ENCODE data around the gene PCDHA6.
"Not testable (repeated sequence)": the region's sequence is repeated elsewhere in the genome, so short reads cannot be mapped to it uniquely, and the experiment has no call there.

DNA sequence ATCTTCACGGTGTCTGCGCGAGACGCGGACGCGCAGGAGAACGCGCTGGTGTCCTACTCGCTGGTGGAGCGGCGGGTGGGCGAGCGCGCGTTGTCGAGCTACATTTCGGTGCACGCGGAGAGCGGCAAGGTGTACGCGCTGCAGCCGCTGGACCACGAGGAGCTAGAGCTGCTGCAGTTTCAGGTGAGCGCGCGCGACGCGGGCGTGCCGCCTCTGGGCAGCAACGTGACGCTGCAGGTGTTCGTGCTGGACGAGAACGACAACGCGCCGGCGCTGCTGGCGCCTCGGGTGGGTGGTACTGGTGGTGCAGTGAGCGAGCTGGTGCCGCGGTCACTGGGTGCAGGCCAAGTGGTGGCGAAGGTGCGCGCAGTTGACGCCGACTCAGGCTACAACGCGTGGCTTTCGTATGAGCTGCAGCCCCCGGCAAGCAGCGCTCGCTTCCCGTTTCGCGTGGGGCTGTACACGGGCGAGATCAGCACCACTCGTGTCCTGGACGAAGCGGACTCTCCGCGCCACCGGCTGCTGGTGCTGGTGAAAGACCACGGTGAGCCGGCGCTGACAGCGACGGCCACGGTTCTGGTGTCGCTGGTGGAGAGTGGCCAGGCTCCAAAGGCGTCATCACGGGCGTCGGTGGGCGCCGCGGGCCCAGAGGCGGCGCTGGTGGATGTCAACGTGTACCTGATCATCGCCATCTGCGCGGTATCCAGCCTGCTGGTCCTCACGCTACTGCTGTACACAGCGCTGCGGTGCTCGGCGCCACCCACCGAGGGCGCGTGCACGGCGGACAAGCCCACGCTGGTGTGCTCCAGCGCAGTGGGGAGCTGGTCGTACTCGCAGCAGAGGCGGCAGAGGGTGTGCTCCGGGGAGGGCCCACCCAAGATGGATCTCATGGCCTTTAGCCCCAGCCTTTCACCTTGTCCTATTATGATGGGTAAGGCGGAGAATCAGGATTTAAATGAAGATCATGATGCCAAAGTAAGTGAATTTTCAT lies 2.0 kb downstream of the PCDHA6 start:
- TF ChIP-seq, protein P1, sequence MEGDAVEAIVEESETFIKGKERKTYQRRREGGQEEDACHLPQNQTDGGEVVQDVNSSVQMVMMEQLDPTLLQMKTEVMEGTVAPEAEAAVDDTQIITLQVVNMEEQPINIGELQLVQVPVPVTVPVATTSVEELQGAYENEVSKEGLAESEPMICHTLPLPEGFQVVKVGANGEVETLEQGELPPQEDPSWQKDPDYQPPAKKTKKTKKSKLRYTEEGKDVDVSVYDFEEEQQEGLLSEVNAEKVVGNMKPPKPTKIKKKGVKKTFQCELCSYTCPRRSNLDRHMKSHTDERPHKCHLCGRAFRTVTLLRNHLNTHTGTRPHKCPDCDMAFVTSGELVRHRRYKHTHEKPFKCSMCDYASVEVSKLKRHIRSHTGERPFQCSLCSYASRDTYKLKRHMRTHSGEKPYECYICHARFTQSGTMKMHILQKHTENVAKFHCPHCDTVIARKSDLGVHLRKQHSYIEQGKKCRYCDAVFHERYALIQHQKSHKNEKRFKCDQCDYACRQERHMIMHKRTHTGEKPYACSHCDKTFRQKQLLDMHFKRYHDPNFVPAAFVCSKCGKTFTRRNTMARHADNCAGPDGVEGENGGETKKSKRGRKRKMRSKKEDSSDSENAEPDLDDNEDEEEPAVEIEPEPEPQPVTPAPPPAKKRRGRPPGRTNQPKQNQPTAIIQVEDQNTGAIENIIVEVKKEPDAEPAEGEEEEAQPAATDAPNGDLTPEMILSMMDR (IDR thresholded peaks at IDR 0.05; ENCODE audit: insufficient read depth, low read depth, low read length): not testable (repeated sequence)
- not testable (repeated sequence) for TF ChIP-seq EZH2 (IDR thresholded peaks at IDR 0.05; ENCODE audit: insufficient read depth, low read length)
